Osteoblast (primary cell): Measurements from ENCODE around the gene KLHL36. TPM values are rescaled to one million over a fixed set of nuclear protein-coding genes. Genes with fewer than 3 reads are reported as not detected.

Experiments
- DNase-seq: peaks from one replicate; pipeline ENCODE4 v3.0.0; 2011; ENCODE audit warnings: low spot score, mixed read lengths; ENCODE audit not compliant: insufficient read length; ENCODE audit errors: missing footprints
- H2AFZ ChIP-seq: 2 replicates; pipeline ENCODE4 v1.6.0; 2011; ENCODE audit warnings: mild to moderate bottlenecking, low read length
- H3K27ac ChIP-seq: 2 replicates; pipeline ENCODE4 v1.5.1; 2011; ENCODE audit warnings: mild to moderate bottlenecking, low read depth, low read length, moderate library complexity
- H3K27me3 ChIP-seq: 2 replicates; pipeline ENCODE4 v1.6.0; 2012; ENCODE audit warnings: mild to moderate bottlenecking, control low read depth, inconsistent platforms, low read length, moderate library complexity; ENCODE audit not compliant: insufficient read depth
- H3K36me3 ChIP-seq: 2 replicates; pipeline ENCODE4 v1.5.1; 2011; ENCODE audit warnings: mild to moderate bottlenecking, low read length, control low read depth, moderate library complexity; ENCODE audit not compliant: insufficient read depth
- H3K4me1 ChIP-seq: 2 replicates; pipeline ENCODE4 v1.5.1; 2011; ENCODE audit warnings: mild to moderate bottlenecking, low read length, control low read depth, moderate library complexity; ENCODE audit not compliant: insufficient read depth
- H3K4me2 ChIP-seq: 2 replicates; pipeline ENCODE4 v1.6.0; 2011; ENCODE audit warnings: mild to moderate bottlenecking, low read length; ENCODE audit not compliant: insufficient read depth
- H3K4me3 ChIP-seq: fragments of 200-600 bp; sonication (generic); 3 replicates; pipeline ENCODE4 v1.5.1; 2012; ENCODE audit warnings: mild to moderate bottlenecking, low read length, inconsistent platforms; ENCODE audit not compliant: insufficient read depth
- H3K79me2 ChIP-seq: 2 replicates; pipeline ENCODE4 v1.6.0; 2012; ENCODE audit warnings: mild to moderate bottlenecking, low read length, control low read depth, inconsistent platforms; ENCODE audit not compliant: insufficient read depth
- H3K9me3 ChIP-seq: 2 replicates; pipeline ENCODE4 v1.5.1; 2011; ENCODE audit warnings: low read depth, low read length, control low read depth
- H4K20me1 ChIP-seq: 2 replicates; pipeline ENCODE4 v1.6.0; 2012; ENCODE audit warnings: mild to moderate bottlenecking, low read length, control low read depth; ENCODE audit not compliant: insufficient read depth
- total RNA-seq: library from RNA; depleted of rRNA; stranded (reverse); fragments of >200 nt; gene quantifications from 2 replicates; pipeline ENCODE4 v1.2.3, GENCODE V29; 2012
- TF ChIP-seq, protein P1 (sequence below): IDR thresholded peaks from 2 replicates; pipeline ENCODE4 v1.5.1; 2011; ENCODE audit warnings: mild to moderate bottlenecking, low read depth, low read length, moderate library complexity; ENCODE audit errors: extremely low read depth

The KLHL36 gene
- total RNA-seq, 1 donor, result 69.1 TPM

DNA sequence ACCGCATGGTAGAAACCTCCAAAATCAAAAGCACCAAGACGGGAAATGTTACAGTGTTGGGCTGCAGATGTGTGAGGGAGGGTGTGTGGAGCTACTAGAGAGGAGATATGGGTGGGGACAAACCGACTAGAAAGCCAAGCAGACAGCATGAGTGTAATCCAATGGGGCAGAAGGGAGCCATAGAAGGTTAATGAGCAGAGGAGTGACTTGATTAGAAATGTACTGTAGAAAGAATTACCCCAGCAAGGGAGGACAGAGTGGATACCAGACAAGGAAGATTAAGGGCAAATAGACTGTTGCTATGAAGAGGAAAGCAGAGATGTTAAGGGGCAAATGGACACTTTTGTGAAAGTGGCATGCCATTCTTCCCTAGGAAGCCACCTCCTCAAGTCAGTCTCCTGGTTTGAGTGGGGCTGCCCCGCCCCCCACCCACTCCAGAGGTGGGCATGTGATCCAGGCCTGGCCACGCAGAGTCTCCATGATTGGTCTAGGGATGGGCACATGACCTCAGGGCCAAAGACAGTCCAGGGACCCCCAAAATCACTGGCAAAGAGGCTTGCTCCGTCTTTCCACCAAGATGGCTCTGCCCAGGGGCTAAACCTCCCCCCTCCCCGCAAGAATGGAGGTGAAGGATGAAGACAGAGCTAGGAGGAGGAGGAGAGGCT, 34.8 kb upstream of the KLHL36 start:
- H3K4me1 ChIP-seq, result peaks cover 40% of the 10 kb centered on the region
- H3K27me3 ChIP-seq, result no peaks in the 10 kb centered on the region
- peaks cover 44% of the 10 kb centered on the region for H3K36me3 ChIP-seq
- DNase-seq, result no peak
- H3K79me2 ChIP-seq, result peaks cover 93% of the 10 kb centered on the region
- TF ChIP-seq, protein P1, sequence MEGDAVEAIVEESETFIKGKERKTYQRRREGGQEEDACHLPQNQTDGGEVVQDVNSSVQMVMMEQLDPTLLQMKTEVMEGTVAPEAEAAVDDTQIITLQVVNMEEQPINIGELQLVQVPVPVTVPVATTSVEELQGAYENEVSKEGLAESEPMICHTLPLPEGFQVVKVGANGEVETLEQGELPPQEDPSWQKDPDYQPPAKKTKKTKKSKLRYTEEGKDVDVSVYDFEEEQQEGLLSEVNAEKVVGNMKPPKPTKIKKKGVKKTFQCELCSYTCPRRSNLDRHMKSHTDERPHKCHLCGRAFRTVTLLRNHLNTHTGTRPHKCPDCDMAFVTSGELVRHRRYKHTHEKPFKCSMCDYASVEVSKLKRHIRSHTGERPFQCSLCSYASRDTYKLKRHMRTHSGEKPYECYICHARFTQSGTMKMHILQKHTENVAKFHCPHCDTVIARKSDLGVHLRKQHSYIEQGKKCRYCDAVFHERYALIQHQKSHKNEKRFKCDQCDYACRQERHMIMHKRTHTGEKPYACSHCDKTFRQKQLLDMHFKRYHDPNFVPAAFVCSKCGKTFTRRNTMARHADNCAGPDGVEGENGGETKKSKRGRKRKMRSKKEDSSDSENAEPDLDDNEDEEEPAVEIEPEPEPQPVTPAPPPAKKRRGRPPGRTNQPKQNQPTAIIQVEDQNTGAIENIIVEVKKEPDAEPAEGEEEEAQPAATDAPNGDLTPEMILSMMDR, result no peak
- H2AFZ ChIP-seq, result no peak overlapping the region
- H4K20me1 ChIP-seq, result peaks cover 79% of the 10 kb centered on the region
- H3K4me2 ChIP-seq, result no peak overlapping the region
- no peaks in the 10 kb centered on the region for H3K9me3 ChIP-seq
- H3K4me3 ChIP-seq, result no peak overlapping the region
- no peak overlapping the region for H3K27ac ChIP-seq

DNA sequence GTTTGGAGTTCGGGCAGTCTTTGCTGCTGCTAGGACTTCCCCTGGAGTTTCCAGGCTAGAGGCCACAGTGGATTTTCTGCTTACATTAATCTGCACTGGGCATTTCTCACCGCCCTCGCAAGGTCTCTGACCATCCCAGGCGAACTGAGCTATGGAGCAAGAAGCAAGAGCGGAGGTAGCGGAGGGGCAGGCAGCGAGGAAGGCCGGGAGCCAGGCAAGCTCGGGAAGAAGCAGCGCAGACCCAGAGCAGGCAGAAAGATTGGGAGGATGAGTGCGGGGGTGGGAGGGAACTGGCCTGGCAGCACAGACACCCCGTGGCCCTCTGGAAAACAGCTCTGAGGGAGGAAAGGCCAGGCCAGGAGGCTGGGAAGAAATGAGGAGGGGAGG, 34.2 kb upstream of the KLHL36 start:
- H3K4me3 ChIP-seq, result no peak overlapping the region
- peaks cover 88% of the 10 kb centered on the region for H3K79me2 ChIP-seq
- H2AFZ ChIP-seq, result no peak overlapping the region
- DNase-seq, result no peak
- peaks cover 45% of the 10 kb centered on the region for H3K4me1 ChIP-seq
- peaks cover 41% of the 10 kb centered on the region for H3K36me3 ChIP-seq
- no peak overlapping the region for H3K27ac ChIP-seq
- H3K4me2 ChIP-seq, result peak overlapping the region; percentile 16
- TF ChIP-seq, protein P1, result no peak
- no peaks in the 10 kb centered on the region for H3K27me3 ChIP-seq
- H3K9me3 ChIP-seq, result no peaks in the 10 kb centered on the region
- H4K20me1 ChIP-seq, result peaks cover 73% of the 10 kb centered on the region

DNA sequence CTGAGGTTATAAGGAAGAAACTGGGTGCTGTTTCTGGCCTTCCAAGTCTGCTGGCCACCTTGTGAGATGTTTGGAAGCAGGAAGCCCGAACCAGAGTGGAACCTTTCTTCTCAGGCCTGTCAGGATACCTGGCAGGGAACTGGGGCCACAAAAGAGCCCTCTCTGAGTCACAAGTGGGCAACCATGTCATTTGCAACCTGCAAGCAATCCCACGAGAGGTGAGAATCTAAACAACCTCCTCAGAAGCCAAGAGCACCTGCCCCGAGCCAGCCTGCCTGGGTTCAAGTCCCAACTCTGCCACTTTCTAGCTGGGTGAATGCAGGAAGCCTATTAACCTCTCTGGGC, 33.7 kb upstream of the KLHL36 start:
- Histone ChIP-seq H3K4me3 (no peak overlapping the region), H3K9me3 (no peaks in the 10 kb centered on the region), H3K4me2 (peak overlapping the region; percentile 97), H3K27ac (peak overlapping the region; percentile 10), H2AFZ (no peak overlapping the region), H3K36me3 (peaks cover 36% of the 10 kb centered on the region), H3K79me2 (peaks cover 82% of the 10 kb centered on the region), H4K20me1 (peaks cover 69% of the 10 kb centered on the region), H3K27me3 (no peaks in the 10 kb centered on the region), H3K4me1 (peaks cover 50% of the 10 kb centered on the region)
- no peak for DNase-seq
- TF ChIP-seq, protein P1, result no peak

DNA sequence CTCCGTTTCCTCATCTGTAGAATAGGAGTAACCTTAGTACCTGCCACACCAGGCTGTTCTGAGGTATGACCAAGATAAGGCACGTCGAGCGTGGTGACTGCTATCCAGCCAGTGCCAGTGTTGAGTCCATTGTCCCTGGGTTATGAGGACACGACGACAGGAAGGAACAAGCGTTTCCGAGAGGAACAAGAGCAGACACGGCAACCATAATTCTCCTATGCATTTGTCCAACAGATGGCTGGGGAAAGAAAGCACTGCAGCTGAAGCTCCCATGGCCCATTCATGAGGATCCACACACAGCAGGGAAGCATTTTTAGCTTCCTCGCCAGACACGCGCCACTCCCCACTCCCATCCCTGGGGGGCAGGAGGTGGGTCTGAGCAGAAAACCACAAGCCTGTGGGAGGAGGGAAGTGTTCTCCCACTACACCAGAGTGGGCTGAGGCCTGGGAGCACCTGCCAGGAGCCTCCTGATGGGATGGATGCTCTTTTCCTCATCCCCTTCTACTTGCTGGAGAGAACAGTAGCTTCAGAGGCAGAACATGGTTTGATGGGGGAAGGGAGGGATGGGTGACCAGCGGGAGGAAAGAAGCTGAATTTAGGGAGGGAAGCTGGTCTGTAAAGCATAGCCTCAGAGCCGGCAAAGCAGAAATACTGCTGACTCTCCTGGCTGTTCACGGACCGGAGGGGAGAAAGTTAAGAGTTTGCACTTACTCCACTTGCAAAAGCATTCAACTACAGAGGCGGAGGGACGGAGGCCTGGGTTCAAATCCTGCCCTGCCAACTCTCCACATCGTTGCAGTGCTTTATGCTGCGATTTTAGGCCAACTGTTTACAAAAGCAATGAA, 33.1 kb upstream of the KLHL36 start:
- no peaks in the 10 kb centered on the region for H3K27me3 ChIP-seq
- peaks cover 64% of the 10 kb centered on the region for H4K20me1 ChIP-seq
- DNase-seq, result no peak
- peak overlapping the region; percentile 96 for H3K4me3 ChIP-seq
- peak overlapping the region; percentile 97 for H3K4me2 ChIP-seq
- H3K27ac ChIP-seq, result peak overlapping the region; percentile 10
- TF ChIP-seq, protein P1, result no peak
- H3K79me2 ChIP-seq, result peaks cover 76% of the 10 kb centered on the region
- H3K36me3 ChIP-seq, result peaks cover 32% of the 10 kb centered on the region
- H3K4me1 ChIP-seq, result peaks cover 50% of the 10 kb centered on the region
- H2AFZ ChIP-seq, result no peak overlapping the region
- H3K9me3 ChIP-seq, result no peaks in the 10 kb centered on the region
